D341Med (cell line): Measurements from ENCODE around the gene HEG1.
"Not testable (repeated sequence)": the region's sequence is repeated elsewhere in the genome, so short reads cannot be mapped to it uniquely, and the experiment has no call there.

ENCODE experiments used
- DNase-seq: peaks from one replicate; pipeline ENCODE4 v3.0.0; 2012; ENCODE audit warnings: low spot score

HEG1 gene

DNA sequence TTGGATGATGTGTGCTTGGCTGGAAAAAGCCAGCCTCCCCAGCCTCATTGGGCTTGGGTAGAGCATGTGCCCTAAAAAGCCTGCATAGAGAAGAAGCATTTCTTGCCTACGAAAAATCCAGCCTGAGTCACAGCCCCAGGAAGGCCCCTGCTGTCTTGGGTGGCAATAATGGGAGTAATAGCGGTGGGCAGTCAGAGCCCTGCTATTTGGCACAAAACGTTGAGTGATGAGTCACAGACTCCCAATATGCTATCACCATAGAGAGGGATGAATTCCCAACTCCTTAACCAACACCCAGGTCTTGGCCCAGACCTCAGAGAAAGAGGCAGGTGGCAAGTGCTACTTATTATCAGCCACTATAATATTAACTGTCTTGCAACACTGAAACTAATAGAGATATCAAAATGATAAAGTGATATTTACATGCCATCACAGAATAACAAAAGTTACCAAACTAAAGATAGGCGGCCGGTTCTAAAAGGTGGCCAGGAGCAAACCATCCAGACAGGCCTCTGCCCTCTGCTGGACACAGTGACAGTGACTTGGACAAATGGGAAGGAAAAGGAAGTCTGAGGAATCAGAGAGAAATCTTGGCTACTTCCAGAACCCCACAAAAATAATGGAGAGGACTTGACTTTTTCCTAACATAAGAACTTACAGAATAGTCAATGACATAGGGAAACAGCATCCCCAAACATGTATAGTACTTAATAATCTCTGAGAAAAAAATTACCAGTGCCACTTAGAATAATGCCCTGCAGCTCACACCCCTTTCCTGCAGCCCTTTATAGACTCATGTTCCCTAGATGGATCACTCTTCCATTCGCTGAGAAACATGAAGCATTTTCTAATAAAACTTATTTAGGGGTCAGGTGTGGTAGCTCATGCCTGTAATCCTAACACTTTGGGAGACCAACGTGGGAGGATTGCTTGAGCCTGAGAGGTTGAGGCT lies 69.3 kb downstream of the HEG1 start:
- DNase-seq: no peak

GRCh38 chr3:124985349-124985748 lies 70.4 kb downstream of the HEG1 start:
- DNase-seq: no peak

- no peak for DNase-seq
Measured at GRCh38 chr3:124984754-124985153, 71.0 kb downstream of the HEG1 start.

DNA sequence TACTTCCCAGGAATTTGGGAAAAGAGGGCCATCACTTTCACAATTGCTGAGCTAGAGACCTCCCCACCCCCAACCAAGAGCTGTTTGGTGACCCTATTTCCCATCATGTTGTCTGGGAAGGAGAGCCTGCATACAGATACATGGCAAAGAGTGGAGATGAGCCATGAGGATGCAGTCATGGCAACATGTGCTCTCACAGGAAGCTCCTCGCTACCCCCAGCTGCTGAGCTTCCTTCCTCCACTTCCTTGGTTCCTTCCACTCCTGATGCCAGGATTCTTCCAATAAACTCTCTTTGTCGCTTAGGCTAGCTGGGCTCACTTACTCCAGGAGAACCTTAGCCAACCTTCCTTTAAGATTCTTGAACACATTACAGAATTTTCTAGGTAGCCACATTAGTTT lies 72.9 kb downstream of the HEG1 start:
- no peak for DNase-seq

- DNase-seq: no peak
Measured at GRCh38 chr3:124981472-124981871, 74.3 kb downstream of the HEG1 start.

GRCh38 chr3:124978627-124979026 lies 77.2 kb downstream of the HEG1 start:
- DNase-seq: no peak

- no peak for DNase-seq
Measured at GRCh38 chr3:124976383-124976782, 79.4 kb downstream of the HEG1 start.

GRCh38 chr3:124974691-124975090 lies 81.1 kb downstream of the HEG1 start:
- no peak for DNase-seq

DNA sequence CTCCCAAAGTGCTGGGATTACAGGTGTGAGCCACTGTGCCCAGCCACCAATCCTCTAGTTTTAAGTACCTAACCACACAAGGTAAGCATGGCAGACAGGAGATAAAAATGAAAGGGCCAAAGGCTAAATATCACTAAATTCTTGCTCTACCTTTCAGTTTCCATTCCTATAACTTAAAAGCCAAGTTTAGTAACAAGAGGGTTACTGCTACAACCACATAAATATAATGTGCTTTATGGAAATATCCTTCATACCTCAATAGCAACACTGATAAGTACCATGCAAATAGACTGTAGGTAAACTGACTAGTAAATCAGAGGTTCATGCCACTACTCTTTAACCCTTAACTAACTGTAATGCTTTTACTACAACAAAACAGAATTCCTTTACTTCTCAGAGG lies 82.5 kb downstream of the HEG1 start:
- DNase-seq: no peak

DNA sequence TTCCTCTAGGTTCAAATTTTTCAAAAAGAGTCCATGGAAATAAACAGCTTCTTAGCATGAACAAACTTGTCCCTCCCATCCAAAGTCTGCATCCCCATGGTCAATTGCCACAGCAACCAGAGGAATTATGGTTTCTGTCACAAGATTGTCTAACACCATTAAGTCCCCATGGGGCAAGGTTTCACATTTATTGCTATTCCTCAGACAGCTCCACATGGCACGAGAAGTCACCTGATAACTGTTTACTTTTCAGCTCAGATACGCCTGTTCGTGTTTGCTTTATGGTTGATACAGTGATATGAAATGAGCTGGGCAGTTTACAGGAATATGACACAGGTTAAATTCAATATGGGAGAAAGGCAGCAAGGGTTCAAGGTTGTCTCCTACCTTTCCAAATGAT lies 83.3 kb downstream of the HEG1 start:
- DNase-seq: no peak

GRCh38 chr3:124969963-124970722 lies 85.7 kb downstream of the HEG1 start:
- no peak for DNase-seq

DNA sequence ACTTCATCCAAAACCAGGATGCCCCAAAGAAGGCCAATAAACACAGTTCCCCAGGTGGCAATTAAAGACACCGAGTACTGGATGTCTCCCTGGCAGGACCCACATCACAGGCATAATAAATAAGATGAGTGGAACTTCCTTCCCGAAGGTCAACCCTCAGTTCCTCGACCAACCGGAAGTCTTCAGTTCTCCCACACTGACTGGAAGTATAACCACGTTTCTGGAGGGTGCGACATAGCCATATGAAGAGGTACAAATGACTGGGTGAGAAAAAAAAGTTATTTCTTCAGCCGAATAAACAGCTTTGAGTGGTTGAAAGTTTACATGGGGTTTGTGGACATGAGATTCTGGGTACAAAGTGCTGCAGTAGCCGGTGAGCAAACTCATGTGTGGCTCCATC lies 86.6 kb downstream of the HEG1 start:
- DNase-seq: no peak

GRCh38 chr3:124967964-124968363 lies 87.8 kb downstream of the HEG1 start:
- DNase-seq: no peak

DNA sequence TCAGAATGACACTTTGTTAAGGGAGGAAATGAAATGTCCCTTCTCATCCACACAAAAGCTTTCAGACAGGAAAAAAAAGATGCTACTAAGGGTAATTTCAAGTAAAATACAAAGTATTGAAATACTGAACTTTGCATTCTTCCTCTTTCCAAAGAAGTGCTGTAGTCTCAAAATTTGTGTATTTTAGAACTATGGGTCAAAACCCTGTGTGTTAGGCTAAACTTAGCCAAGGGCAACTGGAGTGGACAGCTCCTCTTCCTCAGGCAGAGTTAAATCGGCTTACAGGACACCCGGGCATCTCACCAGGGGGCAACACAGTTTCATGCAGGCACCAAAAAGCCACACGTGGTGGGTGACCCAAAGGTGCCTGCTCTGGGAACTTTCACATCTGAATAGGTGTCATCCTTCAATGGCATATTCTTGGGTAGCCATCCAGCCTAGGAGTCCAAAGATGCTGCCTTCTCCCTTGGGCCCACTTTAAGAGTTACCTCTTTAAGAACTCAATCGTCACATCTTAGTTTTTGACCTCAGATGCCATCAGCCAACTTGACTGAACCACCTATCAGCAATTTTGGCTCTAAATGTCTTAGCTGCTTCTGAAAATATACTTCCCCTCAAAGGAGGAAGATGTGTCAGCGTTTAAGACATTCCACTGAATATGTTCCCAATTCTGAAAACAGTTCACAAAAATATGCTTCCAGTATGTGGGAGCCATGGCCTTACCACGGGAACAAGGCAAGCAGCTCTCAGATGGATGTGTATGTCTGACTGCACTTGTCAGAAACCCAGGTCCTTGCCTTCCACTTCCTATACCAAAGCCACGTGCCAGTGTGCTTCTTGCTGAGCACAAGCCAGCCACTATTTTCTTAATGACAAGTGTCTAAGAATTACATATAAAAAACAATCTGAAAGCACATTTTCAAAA lies 89.0 kb downstream of the HEG1 start:
- no peak for DNase-seq

DNA sequence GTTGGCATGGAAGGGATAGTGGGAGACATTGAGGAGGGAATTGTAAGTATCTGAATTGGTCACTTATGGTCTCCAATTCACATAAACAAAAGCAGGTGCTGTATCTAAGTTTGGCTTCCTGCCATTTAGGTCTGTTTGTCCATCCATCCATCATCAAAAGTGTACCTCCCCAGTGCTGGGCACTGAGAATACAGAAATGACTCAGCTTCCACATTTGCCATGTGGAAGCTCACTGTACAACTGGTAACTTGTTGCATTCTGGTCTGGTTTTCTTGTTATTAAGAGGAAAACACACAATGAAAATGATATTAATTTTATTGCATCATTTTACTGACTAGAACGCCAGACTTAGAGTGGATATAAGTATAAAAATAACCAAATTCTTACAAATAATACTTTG lies 90.4 kb downstream of the HEG1 start:
- DNase-seq: no peak

DNA sequence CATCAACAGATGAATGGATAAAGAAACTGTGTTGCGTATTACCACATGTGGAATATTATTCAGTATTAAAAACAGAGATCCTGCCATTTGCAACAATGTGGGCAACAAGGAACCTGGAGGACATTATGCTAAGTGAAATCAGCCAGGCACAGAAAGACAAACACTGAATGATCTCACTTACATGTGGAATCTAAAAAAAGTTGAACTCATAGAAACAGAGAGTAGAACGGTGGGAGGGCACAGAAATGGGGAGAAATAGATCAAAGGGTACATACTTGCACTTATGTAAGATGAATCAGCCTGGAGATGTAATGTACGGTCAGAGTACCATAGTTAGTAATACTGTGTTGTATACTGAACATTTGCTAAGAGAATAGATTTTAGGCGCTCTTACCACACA lies 91.4 kb downstream of the HEG1 start:
- DNase-seq: no peak

DNA sequence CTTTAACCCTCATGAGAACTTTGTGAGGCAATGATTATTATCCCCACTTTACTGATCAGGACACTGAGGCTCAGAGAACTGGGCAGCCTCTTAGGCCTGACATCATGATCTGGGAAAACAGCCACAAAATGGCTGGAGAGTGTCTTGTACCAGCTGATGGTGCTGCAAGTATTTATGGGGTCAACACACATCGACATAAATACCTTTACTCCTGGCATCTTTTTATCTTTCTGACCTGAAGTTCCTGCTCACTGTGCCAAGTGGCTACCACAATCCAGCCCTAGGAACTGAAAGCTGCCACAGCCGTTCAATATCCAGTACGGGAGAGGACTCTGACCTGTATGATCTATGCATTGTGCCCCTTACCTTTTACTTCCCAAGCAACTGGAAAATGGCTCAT lies 92.0 kb downstream of the HEG1 start:
- no peak for DNase-seq

DNA sequence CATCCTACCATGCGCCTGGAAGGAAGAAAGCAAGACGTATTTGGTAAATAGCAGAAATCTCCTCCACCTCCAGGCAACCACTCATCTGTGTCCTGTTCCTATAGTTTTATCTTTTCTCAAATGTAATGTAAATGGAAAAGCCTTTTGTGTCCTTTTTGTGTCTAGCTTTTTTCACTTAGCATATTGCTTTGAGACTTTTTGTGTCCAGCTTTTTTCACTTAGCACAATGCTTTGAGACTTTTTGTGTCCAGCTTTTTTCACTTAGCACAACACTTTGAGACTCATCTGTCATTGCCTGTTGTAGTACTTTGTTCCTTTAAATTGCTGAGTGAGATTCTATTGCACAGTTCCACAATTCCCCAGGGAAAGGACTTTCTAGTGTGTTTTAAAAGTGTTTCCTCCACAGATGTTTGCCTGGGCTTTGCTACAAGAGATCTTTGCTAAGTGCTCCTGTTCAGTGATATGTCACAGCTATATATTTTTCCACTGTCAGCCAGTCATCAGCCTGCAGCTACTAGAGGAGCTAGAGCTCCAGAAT lies 93.3 kb downstream of the HEG1 start:
- no peak for DNase-seq

- no peak for DNase-seq
Measured at GRCh38 chr3:124960698-124961097, 95.1 kb downstream of the HEG1 start.

- DNase-seq: no peak
Measured at GRCh38 chr3:124960105-124960504, 95.7 kb downstream of the HEG1 start.

DNA sequence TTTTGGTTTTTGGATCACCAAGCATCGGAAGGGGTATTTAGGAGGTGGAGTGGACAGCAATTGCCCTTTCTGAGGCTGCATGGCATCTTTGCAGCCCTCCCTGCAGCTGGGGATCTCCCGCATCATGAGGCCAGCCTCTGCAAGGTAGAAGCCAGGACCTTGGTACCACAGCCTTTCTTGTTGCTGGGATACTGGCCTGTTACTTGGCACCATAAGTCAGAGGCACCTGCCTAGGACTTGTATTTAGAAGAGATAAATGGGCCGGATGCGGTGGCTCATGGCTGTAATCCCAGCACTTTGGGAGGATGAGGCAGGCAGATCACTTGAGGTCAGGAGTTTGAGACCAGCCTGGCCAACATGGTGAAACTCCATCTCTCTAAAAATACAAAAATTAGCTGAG lies 97.8 kb downstream of the HEG1 start:
- DNase-seq: not testable (repeated sequence)

GRCh38 chr3:124952282-124952855 lies 103.4 kb downstream of the HEG1 start:
- no peak for DNase-seq
